OCI-LY3 (cell line): ENCODE results near the gene HEPN1.

Source experiments
- H2AFZ ChIP-seq: fragments of 200-600, 300-600 bp; shearing (Covaris generic); 2 replicates; pipeline ENCODE4 v1.6.0; 2014; ENCODE audit warnings: antibody characterized with exemption, low read depth, low read length
- H3K27ac ChIP-seq: fragments of 200-600, 300-600 bp; sonication (generic); 2 replicates; pipeline ENCODE4 v1.5.1; 2014; ENCODE audit warnings: mild to moderate bottlenecking, low read length, moderate library complexity, mixed read lengths
- H3K27me3 ChIP-seq: fragments of 200-600, 300-600 bp; sonication (generic); 2 replicates; pipeline ENCODE4 v1.6.1; 2014; ENCODE audit warnings: low read depth, low read length, mixed read lengths
- H3K36me3 ChIP-seq: fragments of 200-600, 300-600 bp; sonication (generic); replicated peaks from 2 replicates; pipeline ENCODE3; 2014; ENCODE audit warnings: low read depth, low read length, mixed read lengths
- H3K4me1 ChIP-seq: fragments of 300-600, 200-600 bp; sonication (generic); 2 replicates; pipeline ENCODE4 v1.6.1; 2014; ENCODE audit warnings: low read length, mixed read lengths
- H3K4me2 ChIP-seq: fragments of 200-600, 300-600 bp; sonication (generic); 2 replicates; pipeline ENCODE4 v1.6.1; 2014; ENCODE audit warnings: low read length, mixed read lengths
- H3K4me3 ChIP-seq: fragments of 300-600, 200-600 bp; sonication (generic); 2 replicates; pipeline ENCODE4 v1.5.1; 2014; ENCODE audit warnings: antibody characterized with exemption, mild to moderate bottlenecking, low read length, moderate library complexity
- H3K79me2 ChIP-seq: fragments of 300-600, 200-600 bp; shearing (Covaris generic); 2 replicates; pipeline ENCODE4 v1.6.1; 2014; ENCODE audit warnings: mild to moderate bottlenecking, low read length, mixed read lengths
- H3K9ac ChIP-seq: fragments of 300-600, 200-600 bp; shearing (Covaris generic); 2 replicates; pipeline ENCODE4 v1.6.0; 2014; ENCODE audit warnings: mild to moderate bottlenecking, low read length, moderate library complexity
- H3K9me3 ChIP-seq: fragments of 200-600, 300-600 bp; shearing (Covaris generic); 2 replicates; pipeline ENCODE4 v1.6.1; 2014; ENCODE audit warnings: low read length, mixed read lengths; ENCODE audit not compliant: insufficient read depth
- H4K20me1 ChIP-seq: fragments of 200-600, 300-600 bp; sonication (generic); 2 replicates; pipeline ENCODE4 v1.6.1; 2016; ENCODE audit warnings: low read length, mixed read lengths; ENCODE audit not compliant: insufficient read depth
- CTCF ChIP-seq: fragments of 200-600, 300-600 bp; sonication (generic); IDR thresholded peaks from 2 replicates; pipeline ENCODE4 v1.5.1; 2014; ENCODE audit warnings: antibody characterized with exemption, low read length, low read depth
- EZH2phosphoT487 ChIP-seq: fragments of 200-600 bp; shearing (Covaris generic); IDR thresholded peaks from 2 replicates; pipeline ENCODE4 v1.6.1; 2018; ENCODE audit warnings: antibody characterized with exemption, mixed run types, low read depth

HEPN1 gene

DNA sequence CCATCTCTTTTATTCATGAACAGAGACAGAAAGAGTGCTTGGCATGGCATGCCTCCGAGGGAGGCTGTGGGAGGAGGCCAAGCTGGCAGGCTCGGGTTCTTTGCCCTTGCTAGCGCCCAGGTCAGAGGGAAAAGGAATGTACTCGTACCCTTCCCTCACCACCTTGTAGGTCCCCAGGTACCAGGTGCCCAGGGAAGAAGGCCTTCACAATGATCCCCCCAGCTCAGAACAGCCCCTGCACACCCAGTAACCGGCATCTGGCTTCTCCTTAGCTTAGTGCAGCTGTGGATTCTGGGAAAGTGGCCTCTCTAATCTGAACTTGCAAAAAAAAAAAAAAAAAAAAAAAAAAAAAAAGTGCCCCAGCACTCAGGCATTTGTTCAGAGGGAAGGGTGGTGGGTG is 1.3 kb downstream of the HEPN1 start:
- H4K20me1 ChIP-seq, result no peaks in the 10 kb centered on the region
- H3K4me2 ChIP-seq, result no peak overlapping the region
- no peak overlapping the region for H2AFZ ChIP-seq
- no peaks in the 10 kb centered on the region for H3K9me3 ChIP-seq
- TF ChIP-seq EZH2phosphoT487 (no peak), CTCF (no peak)
- no peak overlapping the region for H3K9ac ChIP-seq
- no peak overlapping the region for H3K4me3 ChIP-seq
- H3K27ac ChIP-seq, result no peak overlapping the region
- 0 out of 2 replicates have a peak, but pooled peaks cover 3% of the 10 kb centered on the region for H3K27me3 ChIP-seq
- no peaks in the 10 kb centered on the region for H3K36me3 ChIP-seq
- H3K4me1 ChIP-seq, result peaks cover 10% of the 10 kb centered on the region; the same call in 1 of the 2 replicates
- H3K79me2 ChIP-seq, result no peaks in the 10 kb centered on the region

GRCh38 chr11:124920870-124921609 is 2.0 kb downstream of the HEPN1 start:
- Histone ChIP-seq H3K4me2 (no peak overlapping the region), H4K20me1 (no peaks in the 10 kb centered on the region), H3K4me1 (peaks cover 10% of the 10 kb centered on the region; the same call in 1 of the 2 replicates), H3K36me3 (no peaks in the 10 kb centered on the region), H3K79me2 (no peaks in the 10 kb centered on the region), H3K9ac (no peak overlapping the region), H3K9me3 (no peaks in the 10 kb centered on the region), H3K4me3 (no peak overlapping the region), H2AFZ (no peak overlapping the region), H3K27me3 (0 out of 2 replicates have a peak, but pooled peaks cover 3% of the 10 kb centered on the region), H3K27ac (no peak overlapping the region)
- no peak for TF ChIP-seq CTCF
- TF ChIP-seq EZH2phosphoT487, result no peak

DNA sequence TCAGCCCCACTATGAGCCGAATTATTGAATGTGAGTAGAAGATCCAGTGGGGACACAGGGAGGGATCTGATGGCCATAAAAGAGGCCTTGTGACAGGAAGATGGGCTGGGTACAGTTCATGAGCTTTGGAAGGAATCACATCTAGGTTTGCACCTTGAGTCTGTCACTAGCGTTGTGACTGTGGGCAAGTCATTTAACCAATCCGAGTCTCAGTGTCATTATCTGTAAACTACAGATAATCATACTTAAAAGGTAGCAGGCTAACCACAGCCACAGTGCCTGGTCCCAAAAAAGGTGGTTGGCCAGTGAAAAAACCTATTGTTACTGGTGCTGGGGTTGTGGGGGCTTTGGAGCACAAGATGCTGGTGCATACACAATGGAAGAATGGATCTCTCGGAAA is 3.8 kb downstream of the HEPN1 start:
- H3K36me3 ChIP-seq, result no peaks in the 10 kb centered on the region
- no peak overlapping the region for H3K4me3 ChIP-seq
- H3K27me3 ChIP-seq, result 0 out of 2 replicates have a peak, but pooled peaks cover 3% of the 10 kb centered on the region
- H2AFZ ChIP-seq, result no peak overlapping the region
- TF ChIP-seq CTCF, result no peak
- no peaks in the 10 kb centered on the region for H4K20me1 ChIP-seq
- H3K4me2 ChIP-seq, result no peak overlapping the region
- H3K9ac ChIP-seq, result no peak overlapping the region
- peaks cover 10% of the 10 kb centered on the region; the same call in 1 of the 2 replicates for H3K4me1 ChIP-seq
- H3K27ac ChIP-seq, result no peak overlapping the region
- no peaks in the 10 kb centered on the region for H3K9me3 ChIP-seq
- no peaks in the 10 kb centered on the region for H3K79me2 ChIP-seq

DNA sequence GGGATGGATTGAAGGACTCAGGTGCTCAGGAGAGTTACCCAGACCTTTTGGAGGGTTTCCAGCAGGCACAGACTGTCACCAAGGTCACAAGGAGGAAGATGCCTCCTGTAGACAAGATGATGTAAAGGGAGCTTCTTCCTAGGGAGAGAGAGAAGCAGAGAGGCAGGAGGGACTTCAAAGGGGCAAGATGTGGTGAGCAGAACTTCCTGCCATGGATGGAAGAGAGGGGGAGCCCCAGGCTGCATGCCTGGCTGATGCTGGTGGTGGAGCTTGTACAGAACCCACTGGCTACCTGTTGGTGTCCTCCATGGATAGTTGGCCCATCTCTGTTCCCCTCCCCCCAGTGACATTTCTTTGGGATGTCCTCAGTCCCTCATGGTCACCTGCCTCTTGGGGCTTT is 4.2 kb downstream of the HEPN1 start:
- no peaks in the 10 kb centered on the region for H4K20me1 ChIP-seq
- H3K4me1 ChIP-seq, result peaks cover 8% of the 10 kb centered on the region; the same call in 1 of the 2 replicates
- H3K27ac ChIP-seq, result no peak overlapping the region
- H3K4me3 ChIP-seq, result no peak overlapping the region
- no peaks in the 10 kb centered on the region for H3K79me2 ChIP-seq
- no peaks in the 10 kb centered on the region for H3K9me3 ChIP-seq
- no peak overlapping the region for H3K9ac ChIP-seq
- TF ChIP-seq CTCF (no peak), EZH2phosphoT487 (no peak)
- 0 out of 2 replicates have a peak, but pooled peaks cover 3% of the 10 kb centered on the region for H3K27me3 ChIP-seq
- H2AFZ ChIP-seq, result no peak overlapping the region
- H3K36me3 ChIP-seq, result no peaks in the 10 kb centered on the region
- H3K4me2 ChIP-seq, result no peak overlapping the region
